Mesangial cell (primary cell): ENCODE results near the gene CCDC69. TPM values are rescaled to one million over a fixed set of nuclear protein-coding genes. Genes with fewer than 3 reads are reported as not detected.

ENCODE experiments used
- total RNA-seq: library from RNA; depleted of rRNA; stranded (reverse); fragments of >200 nt; gene quantifications from 2 replicates; pipeline ENCODE4 v1.2.3, GENCODE V29; 2015

CCDC69 gene
- total RNA-seq: 0.98 and 2.0 TPM in 2 replicates

GRCh38 chr5:151223447-151224264 lies at the start of gene CCDC69:
Gene CCDC69 (minus strand): TSS chr5:151224092. CDS start chr5:151223970, 122 bp downstream.

GRCh38 chr5:151252762-151253604 lies 29.1 kb upstream of the CCDC69 start, which contains the start of gene GM2A:
Gene GM2A (plus strand): TSS chr5:151253185. CDS start chr5:151253217, 32 bp downstream.

GRCh38 chr5:151157426-151158286 lies 66.2 kb downstream of the CCDC69 start, which contains the start of gene ANXA6:
Gene ANXA6 (minus strand): TSS chr5:151157779. CDS start chr5:151147901, 9,878 bp downstream.

Other genes starting within 250 kb of the CCDC69 start
- gene GPX3, start 203.5 kb downstream of the CCDC69 start, total RNA-seq: 9.9 and 91.5 TPM in 2 replicates
- gene TNIP1, start 143.1 kb downstream of the CCDC69 start, total RNA-seq: 97.0 and 111 TPM in 2 replicates
- 201 and 318 TPM in 2 replicates for gene ANXA6, start 66.3 kb downstream of the CCDC69 start, total RNA-seq
- gene GM2A, start 29.1 kb upstream of the CCDC69 start, total RNA-seq: 22.7 and 29.9 TPM in 2 replicates
- gene SLC36A3, start 79.7 kb upstream of the CCDC69 start, total RNA-seq: not detected in 2 replicates
- not detected in 2 replicates for gene SLC36A2, start 123.5 kb upstream of the CCDC69 start, total RNA-seq
- 7.8 and 8.6 TPM in 2 replicates for gene SLC36A1, start 223.5 kb upstream of the CCDC69 start, total RNA-seq